Measurements from ENCODE around the gene RAB6B. TPM values are rescaled to one million over a fixed set of nuclear protein-coding genes. Genes with fewer than 3 reads are reported as not detected.

RAB6B gene
- total and polyA plus RNA-seq, 2 of the 4 experiments (the other 2 are of a cell fraction), result 0.18 to 1.2 TPM

DNA sequence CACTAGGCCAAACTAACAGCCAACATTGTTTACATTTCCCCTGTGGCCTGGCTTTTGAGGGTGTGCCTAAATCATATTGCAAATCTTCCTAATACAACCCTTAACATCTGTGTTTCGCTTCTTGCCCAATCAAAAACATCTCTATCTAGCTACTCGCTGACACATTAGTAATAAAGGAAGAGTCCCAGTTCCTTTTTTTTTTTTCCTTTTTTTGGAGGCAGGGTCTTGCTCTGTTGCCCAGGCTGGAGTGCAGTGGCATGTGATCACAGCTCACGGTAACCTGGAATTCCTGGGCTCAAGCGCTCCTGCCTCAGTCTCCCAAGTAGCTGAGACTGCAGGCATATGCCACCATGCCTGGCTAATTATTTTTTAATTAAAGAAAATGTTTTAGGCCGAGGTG is 92.2 kb downstream of the RAB6B start:
- no peak overlapping the region for H2BK20ac ChIP-seq (ENCODE audit: low read depth, low read length)
- no peak for ATAC-seq (ENCODE audit: low read depth)
- intact Hi-C loops (cut with micrococcal nuclease) (loop anchor here (10.0 kb wide), 2 partner anchors 229 to 349 kb away; partner anchors contain the start of gene CDV3), dilution Hi-C loops (cut with HindIII; ENCODE audit: low sequenced_read_pairs, unreplicated experiment) (no loop called here), in situ Hi-C loops (cut with MboI; ENCODE audit: low sequenced_read_pairs) (loop anchor here (25.0 kb wide), 2 partner anchors 341 to 684 kb away; partner anchors contain the start of genes ANAPC13 and CEP63)
- no peak overlapping the region for H2BK120ac ChIP-seq (ENCODE audit: low read depth, low read length)
- no peak overlapping the region for H3K23ac ChIP-seq (ENCODE audit: low read depth, low read length)
- no peak overlapping the region for H3K9ac ChIP-seq (ENCODE audit: low read depth, low read length)
- no peak overlapping the region for H2AK5ac ChIP-seq (ENCODE audit: low read depth, low read length)
- POLR2A ChIA-PET (ENCODE audit: unreplicated experiment), result no interaction called here
- BruUV-seq (replicated peaks), result no TSS peak
- H3K4me2 ChIP-seq (ENCODE audit: low read depth, low read length), result no peak overlapping the region
- H2BK15ac ChIP-seq (ENCODE audit: low read depth, low read length), result no peak overlapping the region
- TF ChIP-seq FOS (IDR thresholded peaks at IDR 0.05; ENCODE audit: low read depth, low read length) (no peak), MAFK (IDR thresholded peaks at IDR 0.05; ENCODE audit: low read depth, low read length) (no peak), RFX5 (IDR thresholded peaks at IDR 0.05; ENCODE audit: low read depth, low read length) (no peak), ELK1 (IDR thresholded peaks at IDR 0.05; ENCODE audit: borderline replicate concordance, low read depth, low read length) (no peak), RAD21 (IDR thresholded peaks at IDR 0.05; ENCODE audit: low read length) (no peak), MXI1 (IDR thresholded peaks at IDR 0.05; ENCODE audit: borderline replicate concordance, low read depth, low read length) (no peak), MAZ (IDR thresholded peaks at IDR 0.05; ENCODE audit: borderline replicate concordance, low read depth, low read length) (no peak), BHLHE40 (IDR thresholded peaks at IDR 0.05; ENCODE audit: low read depth, low read length) (no peak), NFE2L2 (IDR thresholded peaks at IDR 0.05; ENCODE audit: low read depth, low read length) (no peak), RCOR1 (IDR thresholded peaks at IDR 0.05; ENCODE audit: insufficient replicate concordance, low read length) (no peak), SMC3 (IDR thresholded peaks at IDR 0.05; ENCODE audit: low read depth, low read length) (no peak), CEBPB (IDR thresholded peaks at IDR 0.05; ENCODE audit: low read depth, low read length) (no peak)
- TF ChIP-seq, protein P1, sequence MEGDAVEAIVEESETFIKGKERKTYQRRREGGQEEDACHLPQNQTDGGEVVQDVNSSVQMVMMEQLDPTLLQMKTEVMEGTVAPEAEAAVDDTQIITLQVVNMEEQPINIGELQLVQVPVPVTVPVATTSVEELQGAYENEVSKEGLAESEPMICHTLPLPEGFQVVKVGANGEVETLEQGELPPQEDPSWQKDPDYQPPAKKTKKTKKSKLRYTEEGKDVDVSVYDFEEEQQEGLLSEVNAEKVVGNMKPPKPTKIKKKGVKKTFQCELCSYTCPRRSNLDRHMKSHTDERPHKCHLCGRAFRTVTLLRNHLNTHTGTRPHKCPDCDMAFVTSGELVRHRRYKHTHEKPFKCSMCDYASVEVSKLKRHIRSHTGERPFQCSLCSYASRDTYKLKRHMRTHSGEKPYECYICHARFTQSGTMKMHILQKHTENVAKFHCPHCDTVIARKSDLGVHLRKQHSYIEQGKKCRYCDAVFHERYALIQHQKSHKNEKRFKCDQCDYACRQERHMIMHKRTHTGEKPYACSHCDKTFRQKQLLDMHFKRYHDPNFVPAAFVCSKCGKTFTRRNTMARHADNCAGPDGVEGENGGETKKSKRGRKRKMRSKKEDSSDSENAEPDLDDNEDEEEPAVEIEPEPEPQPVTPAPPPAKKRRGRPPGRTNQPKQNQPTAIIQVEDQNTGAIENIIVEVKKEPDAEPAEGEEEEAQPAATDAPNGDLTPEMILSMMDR (conservative IDR thresholded peaks at IDR 0.05; ENCODE audit: low read depth, low read length), result no peak
- TF ChIP-seq, protein P2, sequence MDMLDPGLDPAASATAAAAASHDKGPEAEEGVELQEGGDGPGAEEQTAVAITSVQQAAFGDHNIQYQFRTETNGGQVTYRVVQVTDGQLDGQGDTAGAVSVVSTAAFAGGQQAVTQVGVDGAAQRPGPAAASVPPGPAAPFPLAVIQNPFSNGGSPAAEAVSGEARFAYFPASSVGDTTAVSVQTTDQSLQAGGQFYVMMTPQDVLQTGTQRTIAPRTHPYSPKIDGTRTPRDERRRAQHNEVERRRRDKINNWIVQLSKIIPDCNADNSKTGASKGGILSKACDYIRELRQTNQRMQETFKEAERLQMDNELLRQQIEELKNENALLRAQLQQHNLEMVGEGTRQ (IDR thresholded peaks at IDR 0.05; ENCODE audit: low read depth, low read length), result no peak
- H3K56ac ChIP-seq (ENCODE audit: extremely low read depth, insufficient read depth, low read length), result no peak overlapping the region
- peaks cover 0 to 13% of the 10 kb centered on the region in 2 experiments; a peak in 2 of 4 replicates for H3K79me1 ChIP-seq (ENCODE audit: low read depth in 1 of 2, low read length in 2 of 2)
- H3K4me3 ChIP-seq (ENCODE audit: insufficient read depth, low read depth, low read length), result no peak overlapping the region
- H4K20me1 ChIP-seq (ENCODE audit: insufficient read depth, low read length), result no peaks in the 10 kb centered on the region
- no peak overlapping the region for H3K27ac ChIP-seq (ENCODE audit: insufficient read depth, low read length)
- WGBS, 2 experiments (ENCODE audit: extremely low coverage in 2 of 2, insufficient read length in 1 of 2), result no CpG with 5 or more reads among the region's 5 CpGs
- DNase-seq, result no peak
- H3K9me1 ChIP-seq (ENCODE audit: insufficient read depth, low read length), result peaks cover 4% of the 10 kb centered on the region; the same call in 1 of the 2 replicates
- H3K9me3 ChIP-seq (ENCODE audit: control insufficient read depth, insufficient read depth, low read length), result no peaks in the 10 kb centered on the region
- no peak overlapping the region for H4K8ac ChIP-seq (ENCODE audit: low read depth in 2 of 2, low read length in 2 of 2)
- H2BK5ac ChIP-seq (ENCODE audit: low read depth, low read length, poor library complexity, severe bottlenecking), result no peak overlapping the region
- CTCF ChIA-PET, result interaction anchor here (0.8 kb wide), 1 partner anchor 134 kb away, joined by 3 read pairs; no protein-coding TSS in a partner anchor
- no peak overlapping the region for H3K14ac ChIP-seq (replicated peaks; ENCODE audit: low read depth, low read length)
- no peaks in the 10 kb centered on the region; the same call in 1 of the 2 replicates for H3K36me3 ChIP-seq (ENCODE audit: control insufficient read depth, insufficient read depth, low read length)
- H4K5ac ChIP-seq (ENCODE audit: low read depth, low read length), result no peak overlapping the region
- no peak overlapping the region for H2AFZ ChIP-seq (replicated peaks; ENCODE audit: low read length, poor library complexity)
- no peak overlapping the region for H2AK9ac ChIP-seq (replicated peaks; ENCODE audit: low read depth, low read length, poor library complexity)
- H3K4me1 ChIP-seq (ENCODE audit: control insufficient read depth, insufficient read depth, low read length), result no peaks in the 10 kb centered on the region
- H3K27me3 ChIP-seq (ENCODE audit: control insufficient read depth, insufficient read depth, low read length), result peaks cover 2% of the 10 kb centered on the region; the same call in 1 of the 2 replicates
- no peak overlapping the region for H3K18ac ChIP-seq (ENCODE audit: low read depth, low read length)
- no peak overlapping the region for H4K91ac ChIP-seq (ENCODE audit: insufficient read depth, low read depth, low read length)
- no peak overlapping the region for H3K4ac ChIP-seq (ENCODE audit: low read depth, low read length)
